GM13976 (cell line): ENCODE results near the gene MIEN1.

Experiments used
- DNase-seq: peaks from one replicate; pipeline ENCODE4 v3.0.0; 2012; ENCODE audit warnings: low spot score
- CTCF ChIP-seq: IDR thresholded peaks from 2 replicates; pipeline ENCODE4 v1.5.1; 2012; ENCODE audit warnings: borderline replicate concordance, mild to moderate bottlenecking; ENCODE audit not compliant: insufficient read depth; ENCODE audit errors: extremely low read depth, missing control alignments, control extremely low read depth
- in situ Hi-C: fragments of 300-500 bp; cut with MboI; formaldehyde crosslinking; loops from one replicate; pipeline ENCODE4 v1.12.0; 2022; ENCODE audit warnings: low sequenced_read_pairs, mixed read lengths, inconsistent platforms; ENCODE audit not compliant: unreplicated experiment

Gene MIEN1

GRCh38 chr17:39763051-39763820 is 32.9 kb upstream of the MIEN1 start:
- in situ Hi-C loops = no loop called here
- no peak for DNase-seq
- TF ChIP-seq CTCF = no peak

- TF ChIP-seq CTCF = no peak
- in situ Hi-C loops = no loop called here
- DNase-seq = no peak
Observed at GRCh38 chr17:39761861-39762496, 31.6 kb upstream of the MIEN1 start.

GRCh38 chr17:39759204-39759603 is 28.9 kb upstream of the MIEN1 start:
- no peak for DNase-seq
- in situ Hi-C loops = no loop called here
- TF ChIP-seq CTCF = no peak

DNA sequence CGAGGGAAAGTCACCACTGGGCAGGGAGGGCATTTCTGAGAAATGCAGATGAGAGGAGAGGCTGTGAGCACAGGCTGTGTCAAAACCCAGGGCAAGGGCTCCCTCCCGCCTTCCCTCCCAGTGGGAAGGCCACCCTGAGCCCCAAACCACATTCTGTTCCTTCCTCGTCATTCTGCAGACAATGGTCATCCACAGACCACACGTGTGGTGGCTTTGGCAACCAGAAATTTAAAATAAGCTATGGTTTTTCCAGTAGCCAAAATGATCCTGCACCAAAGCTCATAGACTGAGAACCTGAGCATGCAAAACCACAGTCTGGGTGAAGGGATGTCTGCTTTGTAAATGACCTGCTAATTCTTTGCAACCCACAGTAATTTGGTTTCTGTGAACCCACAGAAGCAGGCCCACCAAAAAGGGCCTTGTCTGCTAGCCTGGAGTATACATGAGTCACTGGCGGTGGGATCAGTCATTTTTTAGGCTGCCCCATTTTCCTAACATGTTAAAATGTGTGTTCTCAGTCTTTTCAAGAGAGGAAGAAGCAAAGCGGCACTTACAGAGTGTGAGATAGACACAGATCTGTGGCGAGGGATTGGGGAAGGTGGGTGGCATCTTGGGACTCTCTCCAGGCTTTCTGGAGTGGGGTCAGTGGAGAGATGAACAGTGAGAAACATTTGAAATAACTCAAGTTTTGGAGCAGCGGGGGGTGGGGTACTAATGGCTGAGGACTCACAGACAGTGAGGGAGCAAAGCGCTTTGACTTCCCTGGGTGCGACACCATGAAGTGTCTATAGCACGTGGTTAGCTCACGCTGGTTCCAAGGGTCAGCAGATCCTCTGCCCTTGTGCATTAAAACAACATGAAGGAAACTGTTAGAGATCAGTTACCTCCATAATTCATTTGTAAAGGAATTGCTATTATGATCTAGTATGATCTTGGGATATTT is 27.9 kb upstream of the MIEN1 start:
- DNase-seq = peak; percentile 61
- in situ Hi-C loops = no loop called here
- TF ChIP-seq CTCF = no peak

DNA sequence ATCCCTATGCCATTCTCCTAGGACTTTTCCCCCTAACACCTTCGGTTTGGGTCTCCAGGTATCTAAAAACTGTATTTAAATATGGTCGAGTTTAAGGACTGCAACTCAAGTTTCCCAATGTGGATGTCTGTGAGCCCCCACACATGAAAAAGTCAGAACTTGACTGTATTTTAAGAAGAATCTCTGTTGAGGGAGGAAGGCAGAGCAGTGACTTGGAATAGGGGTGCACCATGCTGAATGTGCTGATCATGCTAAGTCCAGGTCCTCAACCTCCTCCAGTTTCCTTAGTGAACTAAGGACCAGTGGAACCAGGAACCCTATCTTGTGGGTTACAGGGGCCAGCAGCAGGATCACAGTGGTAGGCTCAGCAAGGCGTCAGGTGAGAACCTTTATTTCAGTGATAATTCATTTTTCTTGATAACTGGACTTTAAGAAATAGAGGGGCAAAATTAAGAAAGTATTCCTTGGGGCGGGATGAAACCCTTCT is 26.9 kb upstream of the MIEN1 start:
- TF ChIP-seq CTCF = no peak
- DNase-seq = no peak
- in situ Hi-C loops = no loop called here

- TF ChIP-seq CTCF = no peak
- in situ Hi-C loops = no loop called here
Observed at GRCh38 chr17:39756380-39757079, 26.2 kb upstream of the MIEN1 start.

More at GRCh38 chr17:39756380-39757079, 26.2 kb upstream of the MIEN1 start:
- no peak for DNase-seq
